ENCODE results near the gene CLRN2.
"Not testable (repeated sequence)": the region's sequence is repeated elsewhere in the genome, so short reads cannot be mapped to it uniquely, and the experiment has no call there.

CLRN2 gene

GRCh38 chr4:17546222-17546621 is 31.3 kb downstream of the CLRN2 start:
- DNase-seq = no peak

GRCh38 chr4:17546678-17547077 is 31.7 kb downstream of the CLRN2 start:
- no peak for DNase-seq

DNA sequence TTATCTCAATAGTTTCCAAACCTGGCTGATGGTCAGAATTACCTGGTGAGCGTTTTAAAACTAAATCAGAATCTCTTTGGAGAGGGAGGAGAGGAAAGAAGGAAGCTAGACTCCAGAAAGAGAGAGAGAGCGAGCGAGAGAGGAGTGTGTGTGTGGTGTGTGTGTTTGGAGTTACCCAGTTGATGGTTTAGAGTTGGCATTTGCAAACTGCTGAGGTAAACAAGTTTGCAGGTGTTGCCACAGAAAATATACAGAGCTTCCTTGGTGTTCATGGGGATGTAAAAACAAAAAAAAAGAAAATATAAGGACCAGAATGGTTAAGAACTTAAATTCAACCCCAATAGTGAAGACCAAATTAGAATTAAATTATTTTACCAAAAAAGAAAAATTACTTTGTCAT is 35.6 kb downstream of the CLRN2 start:
- no peak for DNase-seq

GRCh38 chr4:17552427-17552826 is 37.5 kb downstream of the CLRN2 start:
- no peak for DNase-seq

GRCh38 chr4:17554568-17554967 is 39.6 kb downstream of the CLRN2 start:
- DNase-seq = no peak

DNA sequence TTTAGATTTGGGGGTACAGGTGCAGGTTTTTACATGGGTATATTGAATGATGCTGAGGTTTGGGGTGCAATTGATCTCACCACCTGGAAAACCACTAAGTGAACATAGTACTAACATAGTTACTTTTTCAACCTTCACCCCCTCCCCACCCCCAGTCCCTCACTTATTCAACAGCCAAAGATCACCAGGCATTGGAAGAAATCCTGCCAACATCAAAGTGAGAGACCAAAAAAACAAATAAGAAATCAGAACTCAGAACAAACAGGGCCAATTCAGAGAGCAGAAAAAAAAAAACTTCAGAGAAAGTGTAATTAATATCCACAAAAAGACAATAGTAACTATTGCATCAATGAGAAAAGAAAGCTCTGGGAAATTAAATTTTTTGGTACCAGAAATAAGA is 41.5 kb downstream of the CLRN2 start:
- DNase-seq = no peak

DNA sequence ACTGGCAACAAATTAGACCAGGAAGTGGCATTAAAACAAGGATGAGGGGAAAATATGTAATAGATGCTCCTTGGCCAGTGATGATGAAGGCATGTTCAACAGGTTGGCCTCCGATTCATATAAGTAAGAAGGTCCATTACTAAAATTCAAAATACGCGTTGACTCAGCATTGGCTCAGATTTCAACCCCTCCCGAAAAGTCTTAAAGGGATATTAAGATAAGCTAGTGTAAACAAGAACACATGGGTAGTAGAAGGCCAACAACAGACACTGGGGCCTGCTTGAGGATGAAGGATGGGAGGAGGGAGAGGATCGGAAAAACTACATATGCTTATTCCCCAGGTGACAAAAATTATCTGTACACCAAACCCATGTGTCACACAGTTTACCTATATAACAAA is 42.9 kb downstream of the CLRN2 start:
- DNase-seq = no peak

DNA sequence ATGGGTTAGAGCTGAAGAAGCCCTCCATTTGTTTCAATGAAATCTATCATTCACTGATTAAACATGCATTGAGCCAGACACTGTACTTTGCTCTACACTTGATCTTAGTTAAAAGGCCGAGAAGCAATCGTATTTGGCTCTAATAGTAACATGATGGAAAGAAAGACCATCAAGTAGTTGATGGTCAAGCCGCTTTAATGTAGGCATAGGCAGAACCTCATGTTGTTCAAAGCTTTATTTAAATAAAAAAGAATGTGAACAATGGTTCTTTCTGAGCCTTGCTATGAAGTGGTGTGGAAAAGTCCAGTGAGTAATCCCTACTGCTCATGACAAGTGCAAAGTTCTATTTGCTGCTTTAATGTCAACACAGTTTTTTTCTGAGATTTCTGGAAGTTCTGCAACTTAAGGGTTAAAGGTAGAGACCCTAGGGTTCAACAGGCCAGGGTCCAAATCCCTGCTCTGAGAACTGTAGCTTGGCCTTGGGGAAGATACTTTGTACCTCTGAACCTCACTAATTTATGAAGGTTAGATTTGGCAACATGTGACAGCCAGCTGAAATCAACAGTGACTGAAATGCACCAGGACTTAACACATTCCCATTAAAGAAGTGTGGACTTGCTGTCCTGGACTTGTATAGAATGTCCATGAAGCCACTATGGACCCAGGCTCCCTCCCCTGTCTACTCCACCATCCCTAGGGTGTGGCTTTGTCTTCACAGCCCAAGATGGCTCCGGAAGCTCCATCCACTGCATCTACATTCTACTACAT is 44.2 kb downstream of the CLRN2 start:
- DNase-seq = no peak

- no peak for DNase-seq
Observed at GRCh38 chr4:17559709-17560048, 44.7 kb downstream of the CLRN2 start.

DNA sequence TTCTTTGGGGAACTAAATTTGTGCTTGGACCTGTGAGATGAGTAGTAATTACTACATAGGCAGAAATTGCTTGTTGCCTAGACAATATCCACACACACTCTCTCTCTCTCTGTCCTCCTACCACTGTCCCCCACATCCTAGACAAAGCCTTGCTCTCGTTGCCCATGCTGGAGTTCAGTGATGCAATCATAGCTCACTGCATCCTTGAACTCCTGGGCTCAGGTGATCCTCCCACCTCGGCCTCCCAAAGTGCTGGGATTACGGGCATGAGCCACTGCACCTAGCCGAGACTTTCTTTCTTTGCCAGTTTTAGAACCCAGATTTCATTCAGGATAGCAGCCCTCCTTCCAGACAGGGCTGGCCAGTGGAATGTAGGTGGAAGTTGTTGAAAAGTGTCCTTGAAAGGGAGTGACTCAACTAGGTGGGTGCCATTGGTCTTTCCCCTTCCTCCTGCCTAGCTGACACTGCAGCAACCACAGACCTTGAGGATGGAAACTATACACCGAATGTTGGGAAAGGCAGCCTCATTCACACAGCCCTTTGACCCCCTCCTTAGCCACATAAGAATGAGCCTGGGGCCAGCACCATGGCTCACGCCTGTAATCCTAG is 45.2 kb downstream of the CLRN2 start:
- no peak for DNase-seq

DNA sequence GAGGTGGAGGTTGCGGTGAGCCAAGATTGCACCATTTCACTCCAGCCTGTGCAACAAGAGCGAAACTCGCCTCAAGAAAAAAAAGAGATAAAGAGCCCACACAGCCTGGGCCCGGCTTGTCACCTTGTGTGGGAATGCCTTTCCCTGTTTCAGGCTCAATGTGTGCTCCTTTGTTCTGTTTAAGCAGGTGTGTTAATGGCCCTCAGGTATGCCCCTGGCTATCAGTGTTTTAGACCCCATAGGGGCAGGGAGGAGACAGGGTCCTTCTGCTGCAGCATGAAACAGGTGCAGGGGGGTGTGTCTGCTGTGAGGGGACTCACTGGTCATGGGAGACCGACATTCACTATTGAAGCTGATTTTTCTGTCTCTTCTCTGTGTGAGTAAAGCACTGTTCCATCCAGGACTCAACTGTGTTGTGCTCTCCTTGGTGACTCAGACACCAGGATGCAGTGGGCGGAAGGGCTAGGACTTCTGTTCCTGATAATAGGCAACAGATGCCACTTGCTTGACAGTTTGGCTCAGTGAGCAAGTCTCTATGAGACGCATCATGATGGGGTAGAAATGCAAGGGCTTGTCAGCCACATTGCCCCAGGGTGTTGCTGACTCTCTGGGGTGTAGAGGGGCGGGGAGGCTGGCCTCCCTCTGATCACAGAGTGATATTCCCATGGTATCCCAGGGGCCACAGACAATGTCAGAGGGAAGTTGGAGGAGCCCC is 46.4 kb downstream of the CLRN2 start:
- peak; percentile 39 for DNase-seq

GRCh38 chr4:17562157-17562556 is 47.2 kb downstream of the CLRN2 start:
- no peak for DNase-seq

GRCh38 chr4:17565846-17566245 is 50.9 kb downstream of the CLRN2 start:
- no peak for DNase-seq

DNA sequence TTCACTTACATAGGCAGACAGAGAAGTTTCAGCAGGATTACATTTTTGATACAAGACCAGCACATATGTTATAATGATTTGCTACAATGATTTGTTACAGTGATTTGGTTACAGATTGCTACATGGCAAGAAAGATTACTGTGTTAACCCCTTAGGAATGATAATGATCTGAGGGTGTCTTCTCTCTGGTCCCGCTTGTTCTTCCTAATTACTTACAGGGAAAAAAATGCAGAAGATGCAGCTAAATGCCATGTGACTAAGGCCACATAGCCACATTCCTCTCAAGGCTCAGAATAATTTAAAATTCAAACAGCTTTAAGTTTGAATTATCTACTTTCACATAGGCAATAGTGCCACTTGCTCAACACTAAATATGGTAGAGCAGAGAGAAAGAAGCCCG is 52.3 kb downstream of the CLRN2 start:
- no peak for DNase-seq

DNA sequence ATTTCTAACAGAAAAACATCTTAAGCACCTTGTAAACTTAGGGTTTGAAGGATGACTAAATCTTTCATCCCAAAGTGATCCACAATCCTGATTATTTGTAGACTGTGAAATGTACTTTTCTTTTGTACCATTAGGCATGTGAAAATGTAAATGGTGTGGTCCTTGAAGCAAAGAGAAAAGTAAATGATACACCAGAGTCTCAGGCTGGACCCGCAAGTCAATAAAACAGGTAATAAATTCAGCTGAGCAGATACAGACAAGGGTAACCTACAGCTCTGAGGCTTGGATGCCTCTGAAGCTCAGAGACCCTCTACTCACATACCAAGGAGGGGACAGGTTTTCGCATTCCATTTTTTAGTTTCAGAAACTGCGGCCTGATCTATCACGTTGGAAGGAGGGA is 59.2 kb downstream of the CLRN2 start:
- no peak for DNase-seq

DNA sequence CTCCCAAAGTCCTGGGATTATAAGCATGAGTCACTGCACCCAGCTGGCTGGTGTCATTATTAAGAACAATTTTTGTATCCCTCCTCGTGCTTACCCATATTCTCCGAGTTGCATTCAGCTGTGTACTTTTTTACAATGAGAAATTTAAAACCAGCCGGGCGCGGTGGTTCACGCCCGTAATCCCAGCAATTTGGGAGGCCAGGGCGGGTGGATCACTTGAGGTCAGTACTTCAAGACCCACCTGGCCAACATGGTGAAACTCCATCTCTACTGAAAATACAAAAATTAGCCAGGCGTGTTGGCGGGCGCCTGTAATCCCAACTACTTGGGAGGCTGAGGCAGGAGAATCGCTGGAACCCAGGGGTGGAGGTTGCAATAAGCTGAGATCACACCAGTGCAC is 60.2 kb downstream of the CLRN2 start:
- not testable (repeated sequence) for DNase-seq
